Measurements from ENCODE around the gene FAM184A. TPM values are rescaled to one million over a fixed set of nuclear protein-coding genes. Genes with fewer than 3 reads are reported as not detected.

FAM184A gene
- total RNA-seq, 2 experiments from 2014 or later = not detected

DNA sequence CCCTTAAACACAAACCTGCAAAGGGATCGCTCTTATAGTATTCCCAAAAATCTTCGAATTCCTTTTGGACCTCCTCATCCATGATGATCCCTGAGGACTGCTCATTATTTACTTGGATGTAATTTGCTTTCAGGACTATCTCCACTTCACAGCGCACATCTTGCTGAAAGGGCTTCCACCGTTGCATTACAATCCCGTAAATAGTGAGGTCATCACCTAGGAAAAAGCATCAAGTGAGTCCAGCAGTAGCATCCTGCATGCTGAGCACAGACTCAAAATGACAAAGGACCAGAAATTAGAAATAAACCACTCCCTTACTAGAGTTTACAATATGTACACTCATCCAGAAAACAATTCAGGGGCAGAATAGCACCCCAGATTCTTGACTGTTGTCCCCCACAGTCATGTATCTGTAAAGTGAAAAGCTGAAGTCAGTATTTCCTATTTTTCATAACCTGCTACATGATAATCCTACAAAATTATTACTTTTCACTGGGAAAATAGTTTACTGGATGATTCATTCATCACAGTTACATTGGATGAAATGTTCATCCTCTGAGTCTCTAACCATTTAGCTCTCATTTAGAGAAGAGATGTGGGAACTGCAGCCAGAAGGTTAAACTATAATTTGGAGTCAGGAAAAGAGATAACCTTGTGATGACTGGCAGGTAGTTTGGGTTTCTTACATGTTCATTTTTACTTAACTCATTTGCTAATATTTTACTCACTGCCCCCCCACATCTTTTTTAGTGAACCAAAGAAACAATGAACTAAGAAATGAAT, 160.7 kb downstream of the FAM184A start:
- Histone ChIP-seq H3K4me1 (ENCODE audit: insufficient read depth, low read length, poor library complexity, severe bottlenecking) (no peaks in the 10 kb centered on the region), H3K79me2 (ENCODE audit: insufficient read depth, low read depth, low read length) (no peaks in the 10 kb centered on the region), H3K4me2 (ENCODE audit: low read length) (no peak overlapping the region), H3K9me2 (ENCODE audit: insufficient read depth, low read length) (no peaks in the 10 kb centered on the region), H4K20me1 (ENCODE audit: insufficient read depth, low read length) (no peaks in the 10 kb centered on the region), H3K36me3 (ENCODE audit: insufficient read depth, low read length) (peaks cover 90% of the 10 kb centered on the region), H3K27ac (ENCODE audit: low read depth, low read length, poor library complexity, severe bottlenecking) (no peak overlapping the region), H3K4me3 (ENCODE audit: low read depth, low read length, poor library complexity, severe bottlenecking) (no peak overlapping the region), H3K9me3 (ENCODE audit: low read length) (no peaks in the 10 kb centered on the region), H2AFZ (ENCODE audit: low read length) (no peak overlapping the region)
- TF ChIP-seq, protein P1, sequence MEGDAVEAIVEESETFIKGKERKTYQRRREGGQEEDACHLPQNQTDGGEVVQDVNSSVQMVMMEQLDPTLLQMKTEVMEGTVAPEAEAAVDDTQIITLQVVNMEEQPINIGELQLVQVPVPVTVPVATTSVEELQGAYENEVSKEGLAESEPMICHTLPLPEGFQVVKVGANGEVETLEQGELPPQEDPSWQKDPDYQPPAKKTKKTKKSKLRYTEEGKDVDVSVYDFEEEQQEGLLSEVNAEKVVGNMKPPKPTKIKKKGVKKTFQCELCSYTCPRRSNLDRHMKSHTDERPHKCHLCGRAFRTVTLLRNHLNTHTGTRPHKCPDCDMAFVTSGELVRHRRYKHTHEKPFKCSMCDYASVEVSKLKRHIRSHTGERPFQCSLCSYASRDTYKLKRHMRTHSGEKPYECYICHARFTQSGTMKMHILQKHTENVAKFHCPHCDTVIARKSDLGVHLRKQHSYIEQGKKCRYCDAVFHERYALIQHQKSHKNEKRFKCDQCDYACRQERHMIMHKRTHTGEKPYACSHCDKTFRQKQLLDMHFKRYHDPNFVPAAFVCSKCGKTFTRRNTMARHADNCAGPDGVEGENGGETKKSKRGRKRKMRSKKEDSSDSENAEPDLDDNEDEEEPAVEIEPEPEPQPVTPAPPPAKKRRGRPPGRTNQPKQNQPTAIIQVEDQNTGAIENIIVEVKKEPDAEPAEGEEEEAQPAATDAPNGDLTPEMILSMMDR (conservative IDR thresholded peaks at IDR 0.05; ENCODE audit: low read length) = no peak
- no peak for TF ChIP-seq EZH2phosphoT487 (IDR thresholded peaks at IDR 0.05; ENCODE audit: borderline replicate concordance, low read depth, low read length)
- ChIA-PET POLR2A (no interaction called here), CTCF (ENCODE audit: unreplicated experiment) (no interaction called here)
- intact Hi-C loops (cut with micrococcal nuclease; ENCODE audit: unreplicated experiment) = no loop called here
- no peak for DNase-seq (ENCODE audit: low spot score)
- no TSS peak for BruUV-seq (replicated peaks)

GRCh38 chr6:118914598-118914997, 163.9 kb downstream of the FAM184A start:
- H3K4me3 ChIP-seq (ENCODE audit: low read depth, low read length, poor library complexity, severe bottlenecking) = no peak overlapping the region
- H4K20me1 ChIP-seq (ENCODE audit: insufficient read depth, low read length) = no peaks in the 10 kb centered on the region
- H2AFZ ChIP-seq (ENCODE audit: low read length) = no peak overlapping the region
- no peak overlapping the region for H3K27ac ChIP-seq (ENCODE audit: low read depth, low read length, poor library complexity, severe bottlenecking)
- H3K4me1 ChIP-seq (ENCODE audit: insufficient read depth, low read length, poor library complexity, severe bottlenecking) = no peaks in the 10 kb centered on the region
- intact Hi-C loops (cut with micrococcal nuclease; ENCODE audit: unreplicated experiment) = no loop called here
- no peaks in the 10 kb centered on the region for H3K9me2 ChIP-seq (ENCODE audit: insufficient read depth, low read length)
- no peaks in the 10 kb centered on the region for H3K79me2 ChIP-seq (ENCODE audit: insufficient read depth, low read depth, low read length)
- peaks cover 89% of the 10 kb centered on the region for H3K36me3 ChIP-seq (ENCODE audit: insufficient read depth, low read length)
- TF ChIP-seq, protein P1 (conservative IDR thresholded peaks at IDR 0.05; ENCODE audit: low read length) = no peak
- no peak for TF ChIP-seq EZH2phosphoT487 (IDR thresholded peaks at IDR 0.05; ENCODE audit: borderline replicate concordance, low read depth, low read length)
- ChIA-PET POLR2A (interaction anchor here (1.3 kb wide), 1 partner anchor 14 kb away, joined by 3 read pairs; no protein-coding TSS in a partner anchor), CTCF (ENCODE audit: unreplicated experiment) (no interaction called here)
- no peak for DNase-seq (ENCODE audit: low spot score)
- no peaks in the 10 kb centered on the region for H3K9me3 ChIP-seq (ENCODE audit: low read length)
- H3K4me2 ChIP-seq (ENCODE audit: low read length) = no peak overlapping the region
- BruUV-seq (replicated peaks) = no TSS peak

GRCh38 chr6:118913161-118913560, 165.3 kb downstream of the FAM184A start:
- no peak for DNase-seq (ENCODE audit: low spot score)
- POLR2A ChIA-PET = interaction anchor here (0.7 to 1.0 kb wide), 4 partner anchors 8 to 16 kb away, joined by 3 to 5 read pairs (median 3); no protein-coding TSS in a partner anchor

More at GRCh38 chr6:118913161-118913560, 165.3 kb downstream of the FAM184A start:
- no peak overlapping the region for H3K27ac ChIP-seq (ENCODE audit: low read depth, low read length, poor library complexity, severe bottlenecking)
- H3K4me1 ChIP-seq (ENCODE audit: insufficient read depth, low read length, poor library complexity, severe bottlenecking) = no peaks in the 10 kb centered on the region
- no peak overlapping the region for H3K4me2 ChIP-seq (ENCODE audit: low read length)
- peaks cover 9% of the 10 kb centered on the region; the same call in 1 of the 2 replicates for H3K79me2 ChIP-seq (ENCODE audit: insufficient read depth, low read depth, low read length)
- intact Hi-C loops (cut with micrococcal nuclease; ENCODE audit: unreplicated experiment) = no loop called here
- no peak overlapping the region for H3K4me3 ChIP-seq (ENCODE audit: low read depth, low read length, poor library complexity, severe bottlenecking)
- no peak for TF ChIP-seq EZH2phosphoT487 (IDR thresholded peaks at IDR 0.05; ENCODE audit: borderline replicate concordance, low read depth, low read length)
- TF ChIP-seq, protein P1 (conservative IDR thresholded peaks at IDR 0.05; ENCODE audit: low read length) = no peak
- H4K20me1 ChIP-seq (ENCODE audit: insufficient read depth, low read length) = no peaks in the 10 kb centered on the region
- H3K9me2 ChIP-seq (ENCODE audit: insufficient read depth, low read length) = no peaks in the 10 kb centered on the region
- H2AFZ ChIP-seq (ENCODE audit: low read length) = no peak overlapping the region
- no TSS peak for BruUV-seq (replicated peaks)
- H3K36me3 ChIP-seq (ENCODE audit: insufficient read depth, low read length) = peaks cover 92% of the 10 kb centered on the region
- H3K9me3 ChIP-seq (ENCODE audit: low read length) = no peaks in the 10 kb centered on the region
- CTCF ChIA-PET (ENCODE audit: unreplicated experiment) = no interaction called here

Measured in OCI-LY7 (cell line).